ENCODE results near the gene TMEM107.

TMEM107 gene

GRCh38 chr17:8140065-8141029, 35.8 kb downstream of the TMEM107 start:
- Histone ChIP-seq H3K27ac (no peak overlapping the region), H2AFZ (no peak overlapping the region), H3K27me3 (ENCODE audit: control insufficient read depth, insufficient read depth, low read length) (no peaks in the 10 kb centered on the region), H3K9me3 (ENCODE audit: control insufficient read depth, low read length) (no peaks in the 10 kb centered on the region), H3K4me1 (peaks cover 5% of the 10 kb centered on the region), H3K36me3 (ENCODE audit: control insufficient read depth, insufficient read depth, low read length) (no peaks in the 10 kb centered on the region), H3K9ac (no peak overlapping the region), H3K4me3 (ENCODE audit: low read depth, low read length) (no peak overlapping the region), H3K4me2 (ENCODE audit: low read length) (no peak overlapping the region), H3K79me2 (no peaks in the 10 kb centered on the region)
- no peak for TF ChIP-seq CTCF (IDR thresholded peaks at IDR 0.05)

- H3K9me3 ChIP-seq (ENCODE audit: control insufficient read depth, low read length), result no peaks in the 10 kb centered on the region
- TF ChIP-seq CTCF (IDR thresholded peaks at IDR 0.05), result peak; percentile 94
- H3K27me3 ChIP-seq (ENCODE audit: control insufficient read depth, insufficient read depth, low read length), result no peaks in the 10 kb centered on the region
- H3K4me1 ChIP-seq, result peaks cover 5% of the 10 kb centered on the region
- H3K27ac ChIP-seq, result peak overlapping the region; percentile 86
- H3K4me3 ChIP-seq (ENCODE audit: low read depth, low read length), result peak overlapping the region; percentile 45
- peak overlapping the region; percentile 65 for H3K4me2 ChIP-seq (ENCODE audit: low read length)
- peak overlapping the region; percentile 40 for H2AFZ ChIP-seq
- H3K79me2 ChIP-seq, result no peaks in the 10 kb centered on the region
- H3K36me3 ChIP-seq (ENCODE audit: control insufficient read depth, insufficient read depth, low read length), result no peaks in the 10 kb centered on the region
- no peak overlapping the region for H3K9ac ChIP-seq
Measured at GRCh38 chr17:8138672-8139371, 37.4 kb downstream of the TMEM107 start.

- Histone ChIP-seq H3K4me2 (ENCODE audit: low read length) (peak overlapping the region; percentile 65), H3K4me1 (peaks cover 5% of the 10 kb centered on the region), H3K27ac (peak overlapping the region; percentile 86), H3K4me3 (ENCODE audit: low read depth, low read length) (peak overlapping the region; percentile 45), H3K36me3 (ENCODE audit: control insufficient read depth, insufficient read depth, low read length) (no peaks in the 10 kb centered on the region), H3K9me3 (ENCODE audit: control insufficient read depth, low read length) (no peaks in the 10 kb centered on the region), H3K9ac (no peak overlapping the region), H3K27me3 (ENCODE audit: control insufficient read depth, insufficient read depth, low read length) (no peaks in the 10 kb centered on the region), H2AFZ (peak overlapping the region; percentile 40), H3K79me2 (no peaks in the 10 kb centered on the region)
- no peak for TF ChIP-seq CTCF (IDR thresholded peaks at IDR 0.05)
Measured at GRCh38 chr17:8138374-8138671, 37.9 kb downstream of the TMEM107 start.

GRCh38 chr17:8137645-8138373, 38.4 kb downstream of the TMEM107 start:
- H3K4me3 ChIP-seq (ENCODE audit: low read depth, low read length), result peak overlapping the region; percentile 45
- H3K27ac ChIP-seq, result peak overlapping the region; percentile 86
- no peaks in the 10 kb centered on the region for H3K79me2 ChIP-seq
- no peaks in the 10 kb centered on the region for H3K9me3 ChIP-seq (ENCODE audit: control insufficient read depth, low read length)
- no peak overlapping the region for H3K9ac ChIP-seq
- no peaks in the 10 kb centered on the region for H3K27me3 ChIP-seq (ENCODE audit: control insufficient read depth, insufficient read depth, low read length)
- H3K4me1 ChIP-seq, result peaks cover 5% of the 10 kb centered on the region
- TF ChIP-seq CTCF (IDR thresholded peaks at IDR 0.05), result no peak
- no peaks in the 10 kb centered on the region for H3K36me3 ChIP-seq (ENCODE audit: control insufficient read depth, insufficient read depth, low read length)
- H3K4me2 ChIP-seq (ENCODE audit: low read length), result peak overlapping the region; percentile 65
- H2AFZ ChIP-seq, result peak overlapping the region; percentile 40

Data from parathyroid adenoma (tissue), 2 donors.